Fibroblast of peridontal ligament (primary cell): ENCODE measurements around the gene CBX4.

Experiments
- DNase-seq: peaks from one replicate; pipeline ENCODE4 v3.0.0-alpha.2; 2010; ENCODE audit errors: extremely low read depth

The CBX4 gene

DNA sequence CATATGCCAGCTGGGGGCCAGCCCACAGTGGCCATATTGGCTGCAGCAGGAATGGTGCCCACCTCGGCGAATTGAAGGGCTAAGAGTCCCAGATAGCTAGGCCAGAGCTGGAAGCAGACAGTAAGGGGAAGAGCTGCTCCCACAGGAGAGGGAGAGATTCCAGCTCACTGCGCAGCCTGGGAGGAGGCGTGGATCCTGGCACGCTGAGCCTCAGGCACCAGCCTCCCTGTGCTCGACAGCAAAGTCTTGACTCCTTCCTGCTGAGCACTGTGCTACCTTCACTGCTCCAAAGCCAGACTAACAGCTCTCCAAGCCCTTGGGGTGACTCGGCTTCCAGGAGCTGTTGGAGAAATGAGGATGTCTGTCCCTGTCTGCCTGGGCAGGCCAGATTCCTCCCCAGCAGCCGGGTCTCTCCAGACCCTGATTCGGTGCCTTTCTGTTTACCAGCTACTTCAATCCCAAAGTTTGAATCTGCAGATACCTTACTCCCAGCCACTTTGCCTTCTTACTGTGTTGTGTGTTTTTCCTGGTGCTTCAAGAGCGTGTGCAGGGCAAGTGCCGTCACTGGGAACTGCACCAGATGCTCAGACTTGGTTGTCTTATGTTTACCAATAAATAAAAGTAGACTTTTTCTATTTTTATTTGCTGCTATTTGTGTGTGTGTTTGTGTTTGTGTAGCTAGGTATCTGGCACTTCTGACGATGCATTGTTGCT is 52.2 kb downstream of the CBX4 start:
- DNase-seq = no peak

DNA sequence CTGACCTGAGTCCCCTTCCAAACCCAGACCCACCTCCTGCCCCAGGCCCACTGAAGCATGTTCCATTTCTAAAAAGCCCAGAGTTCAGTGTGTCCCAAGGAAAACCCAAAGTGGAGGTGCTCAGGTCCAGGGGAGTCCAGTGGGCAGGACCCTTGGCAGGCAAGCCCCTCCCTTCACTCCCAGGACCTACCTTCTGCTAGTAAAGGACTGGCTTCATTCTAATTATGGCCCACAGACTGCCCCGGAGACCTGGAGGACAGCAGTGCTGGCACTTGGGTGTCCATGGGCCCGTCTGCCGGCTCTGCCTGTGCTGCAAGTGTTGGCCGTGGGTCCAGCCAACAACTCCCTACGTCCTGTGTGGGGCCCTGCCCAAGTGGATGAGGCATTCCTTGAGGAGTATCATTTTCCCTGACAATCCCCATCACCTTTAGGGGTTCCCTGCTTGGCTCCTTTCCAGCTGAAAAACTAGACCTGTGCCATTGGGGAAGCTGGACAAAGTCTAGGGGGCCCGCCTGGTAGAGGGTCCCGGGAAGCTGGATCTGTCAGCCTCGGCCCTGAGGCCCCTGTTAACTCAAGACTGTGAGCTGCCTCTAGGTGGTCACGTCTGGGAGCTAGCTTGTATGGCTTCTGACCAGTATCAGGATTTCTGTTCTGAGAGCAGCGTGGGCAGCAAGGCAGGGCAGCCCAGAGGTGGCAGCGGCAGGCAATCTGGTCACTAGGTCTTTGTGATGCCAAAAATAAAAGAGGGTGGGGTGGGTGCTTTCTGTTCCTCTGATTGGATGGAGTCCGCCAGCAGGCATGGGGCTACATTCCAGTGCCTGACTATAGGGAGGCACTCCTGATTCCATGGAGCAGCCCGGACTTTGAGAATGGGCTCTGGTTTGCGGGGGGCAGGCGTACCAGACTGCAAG is 53.1 kb downstream of the CBX4 start:
- no peak for DNase-seq

DNA sequence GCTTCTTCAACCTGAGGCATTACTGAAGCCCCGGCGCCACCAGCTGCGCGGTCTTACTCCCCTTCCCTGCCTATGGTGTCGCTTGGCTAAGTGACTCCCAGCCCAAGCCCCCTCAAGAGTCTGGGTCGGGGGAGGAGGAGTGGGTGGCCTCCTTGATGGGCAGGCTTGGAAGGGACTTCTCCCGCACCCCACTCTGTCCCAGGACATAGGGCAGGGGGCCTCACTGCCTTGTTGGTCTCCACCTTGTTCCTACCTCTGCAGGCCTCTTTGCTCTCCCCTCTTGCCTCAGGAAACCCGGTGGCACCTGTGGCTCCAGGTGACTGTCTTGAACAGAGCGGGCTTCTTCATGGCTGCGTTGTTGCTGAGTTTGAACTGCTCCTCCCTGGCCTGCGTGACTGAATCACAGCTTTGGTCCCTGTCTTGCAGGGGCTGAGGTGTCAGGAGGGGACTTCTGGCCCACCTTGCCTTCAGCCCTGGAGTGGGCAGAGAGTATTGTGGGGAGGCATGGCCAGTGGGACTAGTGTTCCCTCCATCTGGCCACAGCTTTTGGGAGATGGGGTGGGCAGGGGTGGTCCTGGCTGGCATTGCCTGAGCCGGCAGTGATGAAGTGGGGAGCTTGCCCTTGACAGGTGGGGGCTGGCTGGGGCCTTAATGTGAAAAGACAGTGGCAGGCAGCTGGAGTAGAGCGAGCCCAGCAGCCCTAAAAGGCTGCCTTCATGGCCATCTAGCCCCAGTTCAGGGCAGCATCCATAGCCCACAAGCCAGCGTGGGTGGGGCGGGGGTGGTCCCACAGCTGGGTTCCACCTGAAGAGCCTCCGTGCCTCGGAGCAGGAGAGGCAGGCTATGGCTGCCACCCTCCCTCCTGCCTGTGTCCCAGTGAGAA is 54.0 kb downstream of the CBX4 start:
- DNase-seq = no peak

DNA sequence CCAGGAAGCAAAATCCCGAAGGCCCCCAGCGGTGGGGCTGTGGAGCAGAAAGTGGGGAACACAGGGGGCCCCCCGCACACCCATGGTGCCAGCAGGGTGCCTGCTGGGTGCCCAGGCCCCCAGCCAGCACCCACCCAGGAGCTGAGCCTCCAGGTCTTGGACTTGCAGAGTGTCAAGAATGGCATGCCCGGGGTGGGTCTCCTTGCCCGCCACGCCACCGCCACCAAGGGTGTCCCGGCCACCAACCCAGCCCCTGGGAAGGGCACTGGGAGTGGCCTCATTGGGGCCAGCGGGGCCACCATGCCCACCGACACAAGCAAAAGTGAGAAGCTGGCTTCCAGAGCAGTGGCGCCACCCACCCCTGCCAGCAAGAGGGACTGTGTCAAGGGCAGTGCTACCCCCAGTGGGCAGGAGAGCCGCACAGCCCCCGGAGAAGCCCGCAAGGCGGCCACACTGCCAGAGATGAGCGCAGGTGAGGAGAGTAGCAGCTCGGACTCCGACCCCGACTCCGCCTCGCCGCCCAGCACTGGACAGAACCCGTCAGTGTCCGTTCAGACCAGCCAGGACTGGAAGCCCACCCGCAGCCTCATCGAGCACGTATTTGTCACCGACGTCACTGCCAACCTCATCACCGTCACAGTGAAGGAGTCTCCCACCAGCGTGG is 54.8 kb downstream of the CBX4 start:
- DNase-seq = no peak

DNA sequence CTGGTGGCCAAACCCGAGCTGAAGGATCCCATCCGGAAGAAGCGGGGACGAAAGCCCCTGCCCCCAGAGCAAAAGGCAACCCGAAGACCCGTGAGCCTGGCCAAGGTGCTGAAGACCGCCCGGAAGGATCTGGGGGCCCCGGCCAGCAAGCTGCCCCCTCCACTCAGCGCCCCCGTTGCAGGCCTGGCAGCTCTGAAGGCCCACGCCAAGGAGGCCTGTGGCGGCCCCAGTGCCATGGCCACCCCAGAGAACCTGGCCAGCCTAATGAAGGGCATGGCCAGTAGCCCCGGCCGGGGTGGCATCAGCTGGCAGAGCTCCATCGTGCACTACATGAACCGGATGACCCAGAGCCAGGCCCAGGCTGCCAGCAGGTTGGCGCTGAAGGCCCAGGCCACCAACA is 55.3 kb downstream of the CBX4 start:
- no peak for DNase-seq
